HFF-Myc (cell line): ENCODE data around the gene SFTPB.

Experiments
- DNase-seq: peaks from one replicate; pipeline ENCODE4 v3.0.0-alpha.2; 2011; ENCODE audit warnings: low read depth; ENCODE audit errors: extremely low read depth
- H3K4me3 ChIP-seq: replicated peaks from 2 replicates; pipeline ENCODE4 v1.5.1; 2011; ENCODE audit warnings: low read depth, mild to moderate bottlenecking, control low read depth, low read length
- TF ChIP-seq, protein P1 (sequence below): IDR thresholded peaks from 2 replicates; pipeline ENCODE4 v1.5.1; 2012; ENCODE audit warnings: mild to moderate bottlenecking, low read depth, low read length, control low read depth; ENCODE audit errors: missing control alignments

SFTPB gene

DNA sequence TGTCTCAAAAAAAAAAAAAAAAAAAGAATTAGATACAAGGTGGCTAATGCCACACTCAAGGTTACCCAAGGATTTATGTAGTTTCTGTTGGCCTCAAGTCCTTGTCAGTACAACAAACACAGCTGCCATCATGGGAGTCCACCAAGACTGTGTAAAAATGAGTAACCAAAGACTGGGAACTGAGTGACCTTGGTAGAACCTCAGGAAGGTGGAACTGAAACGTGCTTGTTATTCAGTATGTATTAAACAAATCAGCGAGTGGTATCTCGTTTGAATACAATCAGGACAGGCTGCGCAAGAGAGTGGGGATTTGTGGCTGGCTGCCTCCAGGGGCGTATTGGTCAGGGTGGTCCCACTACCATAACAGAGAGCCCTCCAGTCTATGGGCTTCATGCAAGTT, 1.6 kb upstream of the SFTPB start:
- no peak for DNase-seq
- H3K4me3 ChIP-seq, result no peak overlapping the region
- TF ChIP-seq, protein P1, sequence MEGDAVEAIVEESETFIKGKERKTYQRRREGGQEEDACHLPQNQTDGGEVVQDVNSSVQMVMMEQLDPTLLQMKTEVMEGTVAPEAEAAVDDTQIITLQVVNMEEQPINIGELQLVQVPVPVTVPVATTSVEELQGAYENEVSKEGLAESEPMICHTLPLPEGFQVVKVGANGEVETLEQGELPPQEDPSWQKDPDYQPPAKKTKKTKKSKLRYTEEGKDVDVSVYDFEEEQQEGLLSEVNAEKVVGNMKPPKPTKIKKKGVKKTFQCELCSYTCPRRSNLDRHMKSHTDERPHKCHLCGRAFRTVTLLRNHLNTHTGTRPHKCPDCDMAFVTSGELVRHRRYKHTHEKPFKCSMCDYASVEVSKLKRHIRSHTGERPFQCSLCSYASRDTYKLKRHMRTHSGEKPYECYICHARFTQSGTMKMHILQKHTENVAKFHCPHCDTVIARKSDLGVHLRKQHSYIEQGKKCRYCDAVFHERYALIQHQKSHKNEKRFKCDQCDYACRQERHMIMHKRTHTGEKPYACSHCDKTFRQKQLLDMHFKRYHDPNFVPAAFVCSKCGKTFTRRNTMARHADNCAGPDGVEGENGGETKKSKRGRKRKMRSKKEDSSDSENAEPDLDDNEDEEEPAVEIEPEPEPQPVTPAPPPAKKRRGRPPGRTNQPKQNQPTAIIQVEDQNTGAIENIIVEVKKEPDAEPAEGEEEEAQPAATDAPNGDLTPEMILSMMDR, result no peak

DNA sequence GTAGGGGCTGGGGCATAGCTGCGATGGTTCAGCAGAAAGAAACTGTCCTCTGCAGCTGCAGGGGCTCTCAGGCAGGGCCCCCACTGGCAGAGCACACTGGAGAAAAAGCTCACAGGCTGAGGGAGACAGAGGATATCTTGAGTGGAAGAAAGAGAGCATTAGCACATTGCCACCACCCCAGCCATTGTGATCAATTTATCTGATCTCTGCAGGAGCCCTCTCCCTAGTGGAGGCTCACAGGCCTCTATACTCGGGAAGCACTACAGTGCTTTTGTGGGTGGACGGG, 801 bp upstream of the SFTPB start:
- DNase-seq, result no peak
- H3K4me3 ChIP-seq, result no peak overlapping the region
- TF ChIP-seq, protein P1, result no peak

DNA sequence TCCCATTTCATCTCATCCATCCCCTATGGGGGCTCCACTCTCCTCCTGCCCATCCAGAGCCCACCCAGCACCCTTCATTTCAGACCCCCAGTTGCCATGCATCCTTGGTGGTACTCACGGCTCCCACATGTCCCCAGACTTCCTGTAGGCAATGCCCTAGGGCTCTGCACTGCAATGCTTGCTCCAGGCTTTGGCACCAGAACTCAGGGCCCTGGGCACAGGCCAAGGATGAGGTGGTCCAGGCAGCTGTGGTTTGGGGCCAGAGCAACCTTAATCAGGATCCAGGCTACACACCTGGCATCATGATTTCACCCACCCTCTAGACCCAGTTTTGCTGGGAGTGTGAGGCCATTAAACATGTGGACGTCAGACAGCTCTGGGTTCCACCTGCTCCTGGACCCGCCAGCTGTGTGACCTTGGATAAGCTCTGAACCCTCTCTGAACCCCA, 414 bp downstream of the SFTPB start:
- TF ChIP-seq, protein P1, result no peak
- DNase-seq, result no peak
- no peak overlapping the region for H3K4me3 ChIP-seq

DNA sequence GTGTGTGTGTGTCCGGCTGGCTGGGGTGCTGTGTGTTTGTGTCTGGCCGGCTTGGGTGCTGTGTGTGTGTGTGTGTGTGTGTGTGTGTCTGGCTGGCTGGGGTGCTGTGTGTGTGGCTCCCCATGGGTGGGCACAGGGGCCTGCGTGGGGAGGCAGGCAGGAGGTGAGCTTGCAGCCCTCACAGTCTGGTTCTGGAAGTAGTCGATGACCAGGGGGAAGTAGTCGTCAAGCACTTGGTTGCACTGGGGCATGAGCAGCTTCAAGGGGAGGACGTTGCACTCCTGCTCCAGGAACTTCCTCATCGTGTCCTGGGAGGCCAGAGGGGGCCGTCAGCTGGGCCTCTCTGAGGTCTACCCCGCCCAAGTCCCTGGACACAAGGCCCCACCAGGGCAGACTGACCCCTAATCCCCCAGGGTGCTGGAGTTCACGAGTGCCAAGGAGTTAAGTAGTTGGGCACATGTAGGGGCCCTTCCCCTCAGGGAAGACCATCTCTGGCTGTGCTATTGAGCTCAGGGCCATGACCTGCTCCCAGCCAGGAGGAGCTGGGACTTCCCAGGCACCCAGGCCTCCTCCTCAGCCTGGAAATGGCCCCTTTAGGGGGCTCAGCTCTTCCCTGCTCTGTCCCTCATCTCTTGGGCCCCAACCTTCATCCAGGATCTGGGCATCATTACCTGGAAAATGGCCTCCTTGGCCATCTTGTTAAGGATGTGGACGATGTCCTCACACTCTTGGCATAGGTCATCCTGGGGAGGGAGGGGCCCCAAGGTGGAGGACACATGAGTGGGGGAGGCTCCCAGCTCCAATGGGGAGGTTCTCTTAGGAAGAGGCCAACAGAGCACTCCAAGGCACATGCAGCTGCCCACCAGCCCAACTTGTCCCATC, 1.3 kb downstream of the SFTPB start:
- TF ChIP-seq, protein P1, result no peak
- no peak for DNase-seq
- no peak overlapping the region for H3K4me3 ChIP-seq

DNA sequence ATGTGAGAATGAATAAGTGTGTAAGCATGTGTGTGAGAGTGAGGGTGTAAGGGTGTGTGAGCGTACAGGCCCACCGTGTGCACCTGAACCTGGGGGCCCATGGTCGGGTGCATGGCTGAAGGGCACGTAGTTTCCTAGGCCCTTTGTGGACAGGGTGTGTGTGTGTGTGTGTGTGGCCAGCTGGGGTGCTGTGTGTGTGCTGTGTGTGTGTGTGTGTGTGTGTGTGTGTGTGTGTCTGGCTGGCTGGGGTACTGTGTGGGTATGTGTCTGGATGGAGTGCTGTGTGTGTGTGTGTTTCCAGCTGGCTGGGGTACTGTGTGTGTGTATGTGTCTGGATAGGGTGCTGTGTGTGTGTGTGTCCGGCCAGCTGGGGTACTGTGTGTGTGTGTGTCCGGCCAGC, 2.0 kb downstream of the SFTPB start:
- no peak for DNase-seq
- TF ChIP-seq, protein P1, result no peak
- H3K4me3 ChIP-seq, result no peak overlapping the region

DNA sequence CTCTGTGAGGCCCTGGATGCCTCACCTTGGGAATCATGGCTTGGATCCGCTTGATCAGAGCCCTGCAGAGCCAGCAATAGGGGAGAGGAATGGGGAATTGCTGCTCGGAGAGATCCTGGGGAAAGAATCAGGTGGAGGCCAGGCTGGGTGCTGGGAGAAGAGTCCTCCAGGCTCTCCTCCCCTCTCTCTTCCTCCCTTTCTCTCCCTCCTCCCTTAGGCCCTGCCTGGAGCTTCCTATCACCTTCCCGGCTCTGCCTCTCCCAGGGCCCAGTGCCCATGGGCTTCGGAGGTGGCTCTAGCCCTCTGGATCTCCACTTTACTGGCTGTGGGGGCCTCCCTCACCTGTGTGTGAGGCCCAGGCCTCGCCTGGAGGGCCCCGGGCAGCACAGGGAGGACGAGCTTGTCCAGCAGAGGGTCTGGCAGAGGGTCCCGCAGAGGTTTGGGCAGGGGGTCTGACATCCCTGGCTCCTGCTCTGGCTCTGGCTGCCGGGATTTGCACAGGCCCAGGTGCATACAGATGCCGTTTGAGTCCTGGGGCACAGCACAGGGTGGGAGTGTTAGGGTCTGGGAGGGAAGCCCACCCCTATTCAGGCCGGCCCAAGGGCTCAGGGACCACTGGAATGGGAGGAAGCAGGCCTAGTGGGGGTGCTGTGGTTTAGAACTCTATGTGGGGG, 2.6 kb downstream of the SFTPB start:
- no peak for DNase-seq
- no peak overlapping the region for H3K4me3 ChIP-seq
- TF ChIP-seq, protein P1, result no peak
